ENCODE results near the gene MOB1B.

GRCh38 chr4:70943114-70943513, 40.9 kb downstream of the MOB1B start:
- TF ChIP-seq POLR2AphosphoS5 (IDR thresholded peaks at IDR 0.05) (no peak), POLR2A (IDR thresholded peaks at IDR 0.05) (no peak), EP300 (IDR thresholded peaks at IDR 0.05) (no peak)

Measured in upper lobe of left lung (tissue), 4 donors.